ENCODE data around the gene EHD4.

Gene EHD4

GRCh38 chr15:41895957-41896356 is 76.4 kb downstream of the EHD4 start:
- DNase-seq (ENCODE audit: low spot score): no peak

- DNase-seq (ENCODE audit: low spot score): no peak
Measured at GRCh38 chr15:41895491-41895890, 76.9 kb downstream of the EHD4 start.

- DNase-seq (ENCODE audit: low spot score): peak; percentile 87
Measured at GRCh38 chr15:41894791-41895463, 77.4 kb downstream of the EHD4 start.

- DNase-seq (ENCODE audit: low spot score): no peak
Measured at GRCh38 chr15:41894251-41894790, 78.0 kb downstream of the EHD4 start.

GRCh38 chr15:41893422-41894250 is 78.7 kb downstream of the EHD4 start, which contains the start of gene SPTBN5:
Gene SPTBN5, minus strand, starts transcription at chr15:41894053. Its CDS starts 556 bp downstream, at chr15:41893497.
- DNase-seq (ENCODE audit: low spot score): no peak

GRCh38 chr15:41892621-41893421 is 79.5 kb downstream of the EHD4 start:
- no peak for DNase-seq (ENCODE audit: low spot score)

GRCh38 chr15:41891946-41892345 is 80.4 kb downstream of the EHD4 start:
- DNase-seq (ENCODE audit: low spot score): no peak

- DNase-seq (ENCODE audit: low spot score): no peak
Measured at GRCh38 chr15:41891226-41891625, 81.1 kb downstream of the EHD4 start.

- DNase-seq (ENCODE audit: low spot score): no peak
Measured at GRCh38 chr15:41890050-41890690, 82.2 kb downstream of the EHD4 start.

- DNase-seq (ENCODE audit: low spot score): no peak
Measured at GRCh38 chr15:41888662-41889253, 83.6 kb downstream of the EHD4 start.

- no peak for DNase-seq (ENCODE audit: low spot score)
Measured at GRCh38 chr15:41887893-41888292, 84.5 kb downstream of the EHD4 start.

- DNase-seq (ENCODE audit: low spot score): no peak
Measured at GRCh38 chr15:41887161-41887560, 85.2 kb downstream of the EHD4 start.

GRCh38 chr15:41886741-41887140 is 85.6 kb downstream of the EHD4 start:
- no peak for DNase-seq (ENCODE audit: low spot score)

- DNase-seq (ENCODE audit: low spot score): no peak
Measured at GRCh38 chr15:41885841-41886240, 86.5 kb downstream of the EHD4 start.

- DNase-seq (ENCODE audit: low spot score): no peak
Measured at GRCh38 chr15:41885321-41885720, 87.0 kb downstream of the EHD4 start.

- DNase-seq (ENCODE audit: low spot score): no peak
Measured at GRCh38 chr15:41884458-41884857, 87.9 kb downstream of the EHD4 start.

- DNase-seq (ENCODE audit: low spot score): no peak
Measured at GRCh38 chr15:41883484-41883825, 88.9 kb downstream of the EHD4 start.

GRCh38 chr15:41882689-41883483 is 89.5 kb downstream of the EHD4 start:
- DNase-seq (ENCODE audit: low spot score): no peak

GRCh38 chr15:41881920-41882688 is 90.3 kb downstream of the EHD4 start:
- no peak for DNase-seq (ENCODE audit: low spot score)

GRCh38 chr15:41881550-41881919 is 90.8 kb downstream of the EHD4 start:
- DNase-seq (ENCODE audit: low spot score): no peak
